Measurements from ENCODE around the gene SUSD1. TPM values are rescaled to one million over a fixed set of nuclear protein-coding genes. Genes with fewer than 3 reads are reported as not detected.

Gene SUSD1
- total and polyA plus RNA-seq, 10 donors = 4.4 to 26.8 (median 20.2) TPM

DNA sequence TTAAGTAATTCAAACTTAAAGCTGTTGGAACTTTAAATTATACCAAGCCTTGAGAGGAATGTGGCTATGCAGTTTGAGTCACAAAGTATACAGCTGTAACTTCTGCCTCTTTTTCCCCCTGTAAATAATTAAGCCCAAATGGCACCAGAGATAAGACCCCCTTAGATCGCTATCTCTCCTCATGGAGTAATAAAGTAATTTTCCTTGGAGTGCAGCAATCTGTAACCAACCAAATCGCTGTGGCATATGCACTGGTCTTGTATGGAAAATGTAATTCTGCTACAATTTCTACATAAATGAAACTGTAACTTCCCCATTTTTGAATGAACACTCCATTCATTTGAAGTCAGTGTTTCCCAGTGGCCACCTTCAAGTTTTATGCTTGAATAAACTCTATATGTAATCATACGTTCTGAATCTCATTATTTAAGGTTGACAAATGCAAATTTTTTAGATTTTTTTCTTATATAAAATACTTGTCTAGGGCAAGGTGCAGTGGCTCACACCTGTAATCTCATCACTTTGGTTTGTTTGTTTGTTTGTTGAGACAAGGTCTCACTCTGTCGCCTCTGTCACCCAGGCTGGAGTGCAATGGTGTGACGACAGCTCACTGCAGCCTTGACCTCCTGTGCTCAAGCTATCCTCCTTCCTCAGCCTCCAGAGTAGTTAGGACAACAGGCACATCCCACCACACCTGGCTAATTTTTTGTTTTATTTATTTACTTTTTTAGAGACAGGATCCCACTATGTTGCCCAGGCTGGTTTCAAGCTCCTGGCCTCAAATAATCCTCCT lies 12.3 kb downstream of the SUSD1 start:
- no peak overlapping the region for H3K4me3 ChIP-seq
- H3K27ac ChIP-seq = no peak overlapping the region
- H3K4me1 ChIP-seq = peaks cover 0 to 23% (median 11%) of the 10 kb centered on the region in 6 donors
- no peak for DNase-seq
- H3K9me3 ChIP-seq = no peaks in the 10 kb centered on the region
- TF ChIP-seq POLR2AphosphoS5 (IDR thresholded peaks at IDR 0.05) (no peak), POLR2A (IDR thresholded peaks at IDR 0.05) (no peak)
- TF ChIP-seq, protein P1, sequence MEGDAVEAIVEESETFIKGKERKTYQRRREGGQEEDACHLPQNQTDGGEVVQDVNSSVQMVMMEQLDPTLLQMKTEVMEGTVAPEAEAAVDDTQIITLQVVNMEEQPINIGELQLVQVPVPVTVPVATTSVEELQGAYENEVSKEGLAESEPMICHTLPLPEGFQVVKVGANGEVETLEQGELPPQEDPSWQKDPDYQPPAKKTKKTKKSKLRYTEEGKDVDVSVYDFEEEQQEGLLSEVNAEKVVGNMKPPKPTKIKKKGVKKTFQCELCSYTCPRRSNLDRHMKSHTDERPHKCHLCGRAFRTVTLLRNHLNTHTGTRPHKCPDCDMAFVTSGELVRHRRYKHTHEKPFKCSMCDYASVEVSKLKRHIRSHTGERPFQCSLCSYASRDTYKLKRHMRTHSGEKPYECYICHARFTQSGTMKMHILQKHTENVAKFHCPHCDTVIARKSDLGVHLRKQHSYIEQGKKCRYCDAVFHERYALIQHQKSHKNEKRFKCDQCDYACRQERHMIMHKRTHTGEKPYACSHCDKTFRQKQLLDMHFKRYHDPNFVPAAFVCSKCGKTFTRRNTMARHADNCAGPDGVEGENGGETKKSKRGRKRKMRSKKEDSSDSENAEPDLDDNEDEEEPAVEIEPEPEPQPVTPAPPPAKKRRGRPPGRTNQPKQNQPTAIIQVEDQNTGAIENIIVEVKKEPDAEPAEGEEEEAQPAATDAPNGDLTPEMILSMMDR (IDR thresholded peaks at IDR 0.05 in 8 of 11, conservative IDR thresholded peaks at IDR 0.05 in 3 of 11) = no peak
- H3K27me3 ChIP-seq (replicated peaks in 1 of 7) = no peaks in the 10 kb centered on the region
- WGBS, 5 donors = 51 to 61% (median 60%) methylated on average over 5 of the region's 5 CpGs
- H3K36me3 ChIP-seq = no peaks in the 10 kb centered on the region
- intact Hi-C loops (cut with DNase I; ENCODE audit: low total_unique reads) = no loop called here

DNA sequence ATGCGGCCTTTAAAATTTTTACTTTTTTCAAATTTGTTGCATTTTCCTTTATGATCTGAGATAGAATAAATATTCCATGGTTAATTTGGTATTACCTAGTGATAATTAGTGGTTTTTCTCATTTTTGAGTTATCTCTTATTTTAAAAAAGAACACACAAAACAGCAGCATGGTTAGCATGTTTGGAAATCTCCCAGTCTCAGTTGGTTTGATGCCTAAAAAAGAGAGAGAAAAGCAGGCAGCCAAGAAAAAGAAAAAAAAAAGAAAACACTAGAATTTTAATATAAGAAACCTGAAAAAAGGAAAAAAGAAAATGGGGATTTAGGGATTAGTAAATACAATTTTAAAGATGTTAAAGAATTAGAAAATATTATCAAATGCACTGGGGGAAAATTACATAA lies 15.3 kb downstream of the SUSD1 start:
- Histone ChIP-seq H3K4me3 (no peak overlapping the region), H3K36me3 (peaks cover 0 to 11% (median 0%) of the 10 kb centered on the region in 6 donors), H3K27me3 (replicated peaks in 1 of 7) (no peaks in the 10 kb centered on the region), H3K27ac (no peak overlapping the region), H3K9me3 (no peaks in the 10 kb centered on the region), H3K4me1 (peaks cover 0 to 13% (median 11%) of the 10 kb centered on the region in 6 donors)
- 95 to 100% (median 98%) methylated on average over 1 of the region's 1 CpG for WGBS, 5 donors
- DNase-seq = no peak
- no peak for TF ChIP-seq POLR2AphosphoS5 (IDR thresholded peaks at IDR 0.05)
- TF ChIP-seq, protein P1 (IDR thresholded peaks at IDR 0.05 in 8 of 11, conservative IDR thresholded peaks at IDR 0.05 in 3 of 11) = no peak
- TF ChIP-seq POLR2A (IDR thresholded peaks at IDR 0.05) = no peak
- intact Hi-C loops (cut with DNase I; ENCODE audit: low total_unique reads) = no loop called here

DNA sequence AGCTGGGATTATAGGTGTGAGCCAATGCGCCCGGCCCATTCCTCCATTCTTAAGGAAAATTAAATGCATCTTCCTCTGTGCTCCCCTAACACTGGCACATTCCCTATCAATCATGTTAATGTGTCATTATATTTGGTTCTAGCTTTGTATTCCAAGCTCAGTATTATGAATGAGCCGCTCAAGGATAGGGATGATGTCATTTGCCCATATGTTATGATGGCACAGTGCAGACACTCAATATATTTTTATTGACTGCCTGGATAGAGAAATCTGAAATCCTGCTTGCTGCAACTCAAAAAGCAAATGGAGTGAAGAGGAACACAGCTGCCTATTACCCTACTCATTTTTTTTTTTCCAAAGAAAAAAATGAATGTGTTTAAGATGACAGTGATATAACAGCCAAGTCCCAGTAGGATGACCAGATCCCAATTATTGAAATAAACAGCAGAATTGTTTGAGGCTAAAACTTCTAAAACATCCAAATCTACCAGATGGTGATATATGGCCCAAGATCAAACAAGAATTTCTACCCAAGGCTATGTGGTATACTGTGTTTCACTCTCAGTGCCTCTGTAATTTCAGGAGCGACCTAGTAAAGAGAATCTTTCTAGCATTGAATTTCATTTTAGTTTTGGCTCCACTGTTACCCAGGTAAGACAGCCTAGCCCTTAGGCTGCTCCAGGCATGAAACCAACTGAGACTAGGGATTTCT lies 16.3 kb downstream of the SUSD1 start:
- DNase-seq = no peak
- TF ChIP-seq POLR2AphosphoS5 (IDR thresholded peaks at IDR 0.05) = no peak
- TF ChIP-seq POLR2A (IDR thresholded peaks at IDR 0.05) = no peak
- TF ChIP-seq, protein P1 (IDR thresholded peaks at IDR 0.05 in 8 of 11, conservative IDR thresholded peaks at IDR 0.05 in 3 of 11) = no peak
- peaks cover 0 to 13% (median 11%) of the 10 kb centered on the region in 6 donors for H3K4me1 ChIP-seq
- 96 to 99% (median 96%) methylated on average over 4 of the region's 4 CpGs for WGBS, 5 donors
- no peaks in the 10 kb centered on the region for H3K27me3 ChIP-seq (replicated peaks in 1 of 7)
- H3K27ac ChIP-seq = no peak overlapping the region
- H3K4me3 ChIP-seq = no peak overlapping the region
- no peaks in the 10 kb centered on the region for H3K9me3 ChIP-seq
- intact Hi-C loops (cut with DNase I; ENCODE audit: low total_unique reads) = no loop called here
- peaks cover 0 to 19% (median 0%) of the 10 kb centered on the region in 6 donors for H3K36me3 ChIP-seq

DNA sequence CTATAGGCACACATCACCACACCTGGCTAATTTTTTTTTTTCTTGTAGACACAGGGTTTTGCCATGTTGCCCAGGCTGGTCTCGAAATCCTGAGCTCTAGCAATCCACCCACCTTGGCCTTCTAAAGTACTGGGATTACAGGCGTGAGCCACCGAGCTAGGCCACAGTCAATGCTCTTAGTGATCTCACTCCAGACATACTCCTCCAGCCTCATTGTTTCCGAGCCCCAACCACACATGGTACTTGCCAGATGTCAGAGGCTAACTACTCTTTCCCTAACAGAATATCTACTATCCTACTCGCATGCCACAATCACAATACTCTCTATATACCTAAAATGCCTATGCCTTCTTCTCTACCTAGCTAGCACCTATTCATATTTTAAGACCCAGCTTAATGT lies 17.1 kb downstream of the SUSD1 start:
- Histone ChIP-seq H3K36me3 (peaks cover 0 to 27% (median 0%) of the 10 kb centered on the region in 6 donors), H3K4me3 (no peak overlapping the region), H3K9me3 (no peaks in the 10 kb centered on the region), H3K27me3 (replicated peaks in 1 of 7) (no peaks in the 10 kb centered on the region), H3K4me1 (peaks cover 0 to 10% (median 8%) of the 10 kb centered on the region in 6 donors), H3K27ac (no peak overlapping the region)
- intact Hi-C loops (cut with DNase I; ENCODE audit: low total_unique reads) = no loop called here
- TF ChIP-seq POLR2AphosphoS5 (IDR thresholded peaks at IDR 0.05) (no peak), POLR2A (IDR thresholded peaks at IDR 0.05) (no peak)
- TF ChIP-seq, protein P1 (IDR thresholded peaks at IDR 0.05 in 8 of 11, conservative IDR thresholded peaks at IDR 0.05 in 3 of 11) = no peak
- DNase-seq = no peak
- WGBS, 5 donors = 94 to 96% (median 95%) methylated on average over 5 of the region's 5 CpGs

Data from spleen (tissue), 11 donors.